BJ (cell line): ENCODE measurements around the gene DHX30. TPM values are rescaled to one million over a fixed set of nuclear protein-coding genes. Genes with fewer than 3 reads are reported as not detected.

Experiments
- CTCF ChIA-PET: fragments of 350-600 bp; formaldehyde crosslinking; extraction: SDS; loops from one replicate; lab custom pipeline; 2021; ENCODE audit warnings: antibody characterized with exemption, inconsistent platforms; lab: Yijun Ruan, JAX
- POLR2A ChIA-PET: fragments of 300-600 bp; sonication (Branson Sonifier 250); formaldehyde crosslinking; extraction: SDS; loops from one replicate; lab custom pipeline; 2021; ENCODE audit warnings: antibody characterized with exemption; lab: Charles Lee
- DNase-seq: peaks from one replicate; pipeline ENCODE4 v3.0.0-alpha.2; 2011; ENCODE audit warnings: low read depth
- H3K27me3 ChIP-seq: 2 replicates; pipeline ENCODE4 v1.6.0; 2011; ENCODE audit warnings: low read length; ENCODE audit not compliant: control insufficient read depth, insufficient read depth
- H3K36me3 ChIP-seq: 2 replicates; pipeline ENCODE4 v1.5.1; 2011; ENCODE audit warnings: low read length; ENCODE audit not compliant: control insufficient read depth, insufficient read depth
- H3K4me3 ChIP-seq: 2 replicates; pipeline ENCODE4 v1.5.1; 2011; ENCODE audit warnings: low read depth, mild to moderate bottlenecking, control low read depth, low read length
- polyA plus RNA-seq: library from polyadenylated mRNA; depleted of rRNA; stranded (reverse); fragments of >200 nt; gene quantifications from 2 replicates; pipeline ENCODE4 v1.2.3, GENCODE V29; 2011
- TF ChIP-seq, protein P1 (sequence below): IDR thresholded peaks from 2 replicates; pipeline ENCODE4 v1.5.1; 2011; ENCODE audit warnings: low read depth, mild to moderate bottlenecking, control low read depth, inconsistent platforms, low read length, moderate library complexity; ENCODE audit not compliant: insufficient read depth

Gene DHX30
- polyA plus RNA-seq, 1 experiment = 53.4 TPM

DNA sequence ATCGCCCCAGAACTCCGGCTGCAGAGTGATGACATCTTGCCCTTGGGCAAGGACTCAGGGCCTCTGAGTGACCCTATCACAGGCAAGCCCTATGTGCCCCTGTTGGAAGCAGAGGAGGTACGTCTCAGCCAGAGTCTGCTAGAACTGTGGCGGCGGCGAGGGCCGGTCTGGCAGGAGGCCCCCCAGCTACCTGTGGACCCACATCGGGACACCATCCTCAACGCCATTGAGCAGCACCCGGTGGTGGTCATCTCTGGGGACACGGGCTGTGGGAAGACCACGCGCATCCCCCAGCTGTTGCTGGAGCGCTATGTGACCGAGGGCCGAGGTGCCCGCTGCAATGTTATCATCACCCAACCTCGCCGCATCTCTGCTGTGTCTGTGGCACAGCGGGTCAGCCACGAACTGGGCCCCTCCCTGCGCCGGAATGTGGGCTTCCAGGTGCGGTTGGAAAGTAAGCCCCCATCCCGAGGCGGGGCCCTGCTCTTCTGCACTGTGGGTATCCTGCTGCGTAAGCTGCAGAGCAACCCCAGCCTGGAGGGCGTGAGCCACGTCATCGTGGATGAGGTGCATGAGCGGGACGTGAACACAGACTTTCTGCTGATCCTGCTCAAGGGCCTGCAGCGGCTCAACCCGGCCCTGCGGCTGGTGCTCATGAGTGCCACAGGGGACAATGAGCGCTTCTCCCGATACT is 43.4 kb downstream of the DHX30 start:
- no peak for DNase-seq
- TF ChIP-seq, protein P1, sequence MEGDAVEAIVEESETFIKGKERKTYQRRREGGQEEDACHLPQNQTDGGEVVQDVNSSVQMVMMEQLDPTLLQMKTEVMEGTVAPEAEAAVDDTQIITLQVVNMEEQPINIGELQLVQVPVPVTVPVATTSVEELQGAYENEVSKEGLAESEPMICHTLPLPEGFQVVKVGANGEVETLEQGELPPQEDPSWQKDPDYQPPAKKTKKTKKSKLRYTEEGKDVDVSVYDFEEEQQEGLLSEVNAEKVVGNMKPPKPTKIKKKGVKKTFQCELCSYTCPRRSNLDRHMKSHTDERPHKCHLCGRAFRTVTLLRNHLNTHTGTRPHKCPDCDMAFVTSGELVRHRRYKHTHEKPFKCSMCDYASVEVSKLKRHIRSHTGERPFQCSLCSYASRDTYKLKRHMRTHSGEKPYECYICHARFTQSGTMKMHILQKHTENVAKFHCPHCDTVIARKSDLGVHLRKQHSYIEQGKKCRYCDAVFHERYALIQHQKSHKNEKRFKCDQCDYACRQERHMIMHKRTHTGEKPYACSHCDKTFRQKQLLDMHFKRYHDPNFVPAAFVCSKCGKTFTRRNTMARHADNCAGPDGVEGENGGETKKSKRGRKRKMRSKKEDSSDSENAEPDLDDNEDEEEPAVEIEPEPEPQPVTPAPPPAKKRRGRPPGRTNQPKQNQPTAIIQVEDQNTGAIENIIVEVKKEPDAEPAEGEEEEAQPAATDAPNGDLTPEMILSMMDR = no peak
- ChIA-PET POLR2A (no interaction called here), CTCF (interaction anchor here (1.0 kb wide), 1 partner anchor 9 kb away, joined by 4 read pairs; no protein-coding TSS in a partner anchor)
- H3K27me3 ChIP-seq = no peaks in the 10 kb centered on the region
- H3K36me3 ChIP-seq = peaks cover 60% of the 10 kb centered on the region
- H3K4me3 ChIP-seq = no peak overlapping the region

DNA sequence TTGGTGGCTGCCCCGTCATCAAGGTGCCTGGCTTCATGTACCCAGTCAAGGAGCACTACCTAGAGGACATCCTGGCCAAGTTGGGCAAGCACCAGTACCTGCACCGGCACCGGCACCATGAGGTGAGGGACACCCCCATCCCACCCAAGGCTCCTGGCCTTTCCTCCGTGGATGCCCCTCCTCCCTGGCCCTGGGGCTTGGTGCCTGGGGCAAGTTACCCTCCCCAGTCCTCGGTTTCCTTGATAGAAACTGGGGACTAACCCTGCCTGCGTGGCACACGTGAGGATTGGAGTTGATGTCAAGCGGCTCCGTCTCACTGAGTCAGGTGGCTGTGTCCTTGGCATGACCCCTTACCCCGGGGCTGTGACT is 43.9 kb downstream of the DHX30 start:
- ChIA-PET POLR2A (no interaction called here), CTCF (interaction anchor here (1.0 kb wide), 1 partner anchor 9 kb away, joined by 4 read pairs; no protein-coding TSS in a partner anchor)
- Histone ChIP-seq H3K36me3 (peaks cover 56% of the 10 kb centered on the region), H3K4me3 (no peak overlapping the region), H3K27me3 (no peaks in the 10 kb centered on the region)
- TF ChIP-seq, protein P1 = no peak
- DNase-seq = no peak

DNA sequence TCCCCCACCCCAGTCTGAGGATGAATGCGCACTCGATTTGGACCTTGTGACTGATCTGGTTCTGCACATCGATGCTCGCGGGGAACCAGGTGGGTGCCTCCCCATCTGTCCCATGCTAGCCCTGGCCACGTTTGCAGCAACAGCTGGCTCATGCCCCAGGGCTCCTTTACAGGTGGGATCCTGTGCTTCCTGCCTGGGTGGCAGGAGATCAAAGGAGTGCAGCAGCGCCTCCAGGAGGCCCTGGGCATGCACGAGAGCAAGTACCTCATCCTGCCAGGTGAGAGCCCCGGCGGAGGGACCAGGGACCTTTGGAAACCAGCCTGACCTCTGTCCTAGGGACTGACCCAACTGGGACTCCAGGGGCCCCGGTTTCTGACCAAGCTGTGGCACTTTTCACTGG is 44.3 kb downstream of the DHX30 start:
- CTCF ChIA-PET = no interaction called here
- peaks cover 57% of the 10 kb centered on the region for H3K36me3 ChIP-seq
- POLR2A ChIA-PET = no interaction called here
- TF ChIP-seq, protein P1 = no peak
- no peak for DNase-seq
- H3K27me3 ChIP-seq = no peaks in the 10 kb centered on the region
- H3K4me3 ChIP-seq = no peak overlapping the region

DNA sequence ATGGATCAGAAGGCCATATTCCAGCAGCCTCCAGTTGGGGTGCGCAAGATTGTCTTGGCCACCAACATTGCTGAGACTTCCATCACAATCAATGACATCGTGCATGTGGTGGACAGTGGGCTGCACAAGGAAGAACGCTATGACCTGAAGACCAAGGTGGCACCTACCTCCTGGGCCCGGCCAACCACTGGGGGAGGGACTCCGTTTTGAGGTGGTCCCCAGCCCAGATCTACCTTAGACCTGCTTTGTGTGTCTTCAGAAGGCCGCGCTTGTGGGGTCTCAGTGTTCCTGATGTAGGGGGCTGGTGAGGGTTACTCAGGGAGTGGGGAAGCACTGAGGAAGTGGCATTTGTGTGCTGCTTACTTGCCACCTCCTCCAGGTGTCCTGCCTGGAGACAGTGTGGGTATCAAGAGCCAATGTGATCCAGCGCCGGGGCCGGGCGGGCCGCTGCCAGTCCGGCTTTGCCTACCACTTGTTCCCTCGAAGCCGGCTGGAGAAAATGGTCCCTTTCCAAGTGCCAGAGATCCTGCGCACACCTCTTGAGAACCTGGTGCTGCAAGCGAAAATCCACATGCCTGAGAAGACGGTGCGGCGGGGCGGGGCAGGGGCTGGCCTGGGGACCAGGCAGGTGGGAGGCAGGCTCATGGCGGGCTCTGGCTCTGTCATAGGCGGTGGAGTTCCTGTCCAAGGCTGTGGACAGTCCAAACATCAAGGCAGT is 45.0 kb downstream of the DHX30 start:
- DNase-seq = no peak
- peaks cover 53% of the 10 kb centered on the region for H3K36me3 ChIP-seq
- CTCF ChIA-PET = interaction anchor here (1.4 kb wide), 1 partner anchor 23 kb away, joined by 4 read pairs; no protein-coding TSS in a partner anchor
- TF ChIP-seq, protein P1 = no peak
- H3K4me3 ChIP-seq = no peak overlapping the region
- POLR2A ChIA-PET = no interaction called here
- no peaks in the 10 kb centered on the region for H3K27me3 ChIP-seq

DNA sequence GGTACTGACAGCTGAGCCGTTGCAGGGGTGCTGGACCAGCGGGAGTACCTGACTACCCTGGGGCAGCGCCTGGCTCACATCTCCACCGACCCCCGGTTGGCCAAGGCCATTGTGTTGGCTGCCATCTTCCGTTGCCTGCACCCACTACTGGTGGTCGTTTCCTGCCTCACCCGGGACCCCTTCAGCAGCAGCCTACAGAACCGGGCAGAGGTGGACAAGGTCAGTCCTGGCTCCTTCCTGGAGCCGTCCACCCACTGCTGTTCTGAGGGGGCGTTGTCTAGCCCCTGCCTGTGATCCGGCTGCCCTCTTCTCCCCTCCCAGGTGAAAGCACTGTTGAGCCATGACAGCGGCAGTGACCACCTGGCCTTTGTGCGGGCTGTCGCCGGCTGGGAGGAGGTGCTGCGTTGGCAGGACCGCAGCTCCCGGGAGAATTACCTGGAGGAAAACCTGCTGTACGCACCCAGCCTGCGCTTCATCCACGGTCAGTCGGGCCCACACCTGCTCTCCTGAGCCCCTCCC is 45.7 kb downstream of the DHX30 start:
- Histone ChIP-seq H3K4me3 (no peak overlapping the region), H3K27me3 (no peaks in the 10 kb centered on the region), H3K36me3 (peaks cover 56% of the 10 kb centered on the region)
- ChIA-PET CTCF (interaction anchor here (1.2 to 2.9 kb wide), 6 partner anchors 8 to 309 kb away, joined by 4 to 19 read pairs (median 8); no protein-coding TSS in a partner anchor), POLR2A (no interaction called here)
- DNase-seq = no peak
- TF ChIP-seq, protein P1 = no peak
